ENCODE results near the gene ZNF593.

Gene ZNF593

GRCh38 chr1:26213335-26213905 lies 43.7 kb downstream of the ZNF593 start:
- DNase-seq, result no peak

DNA sequence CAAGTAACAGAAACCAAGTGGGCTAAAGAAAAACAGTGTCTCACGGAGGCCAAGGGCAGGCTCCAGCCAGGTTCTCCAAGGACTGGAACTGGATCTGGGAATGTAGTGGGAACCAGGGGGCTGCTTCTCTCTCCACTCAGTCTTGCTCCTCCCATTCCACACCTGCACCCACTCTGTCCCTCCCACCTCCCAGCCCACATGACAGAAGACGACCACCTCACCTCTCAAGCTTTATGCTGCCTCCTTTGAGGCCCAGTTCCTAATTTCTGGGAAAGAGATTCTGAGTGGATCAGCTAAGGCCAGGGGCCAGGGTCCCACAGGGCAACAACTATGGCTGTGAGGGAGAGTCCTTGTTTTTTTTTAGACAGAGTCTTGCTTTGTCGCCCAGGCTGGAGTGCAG lies 45.5 kb downstream of the ZNF593 start:
- no peak for DNase-seq

- DNase-seq, result no peak
Observed at GRCh38 chr1:26218906-26219494, 49.3 kb downstream of the ZNF593 start.

Measured in HCEC 1CT (cell line).